H1 (cell line): ENCODE data around the gene SPTAN1. TPM values are rescaled to one million over a fixed set of nuclear protein-coding genes. Genes with fewer than 3 reads are reported as not detected.

ENCODE experiments used
- ATF2 ChIP-seq: IDR thresholded peaks from 2 replicates; pipeline ENCODE4 v1.6.1; 2012; ENCODE audit warnings: low read length, inconsistent platforms
- CHD7 ChIP-seq: fragments of 300-600 bp; sonication (generic); IDR thresholded peaks from 2 replicates; pipeline ENCODE4 v1.7.1; 2012; ENCODE audit warnings: low read length, moderate library complexity, mild to moderate bottlenecking, inconsistent platforms; ENCODE audit not compliant: insufficient replicate concordance
- FOSL1 ChIP-seq: IDR thresholded peaks from 2 replicates; pipeline ENCODE4 v1.6.1; 2011; ENCODE audit warnings: mild to moderate bottlenecking, low read depth, low read length, moderate library complexity; ENCODE audit not compliant: insufficient read depth
- POLR2A ChIP-seq, 2 experiments: IDR thresholded peaks; 1 replicate in 1 of 2; 2 replicates in 1 of 2; pipeline ENCODE4 v1.6.1; 2011; ENCODE audit warnings: low read depth in 2 of 2, low read length in 2 of 2, mild to moderate bottlenecking in 2 of 2; ENCODE audit errors: control extremely low read depth in 1 of 2
- POLR2AphosphoS5 ChIP-seq: IDR thresholded peaks from 2 replicates; pipeline ENCODE4 v1.6.1; 2011; ENCODE audit warnings: low read depth, low read length
- SUZ12 ChIP-seq: fragments of 200-600 bp; sonication (generic); IDR thresholded peaks from 2 replicates; pipeline ENCODE4 v1.6.1; 2012; ENCODE audit warnings: mild to moderate bottlenecking, inconsistent platforms, low read length, moderate library complexity, mixed read lengths
- TEAD4 ChIP-seq: IDR thresholded peaks from 2 replicates; pipeline ENCODE4 v1.6.1; 2012; ENCODE audit warnings: low read depth, low read length, inconsistent platforms, mixed read lengths
- polyA plus RNA-seq, 7 experiments: library from polyadenylated mRNA; depleted of rRNA in 3 of 7; stranded (reverse) in 5 of 7; unstranded in 2 of 7; fragments of >200 nt in 5 of 7; fragments of 200-250 nt in 2 of 7; gene quantifications; 1 replicate in 5 of 7; 2 replicates in 1 of 7; 4 replicates in 1 of 7; pipeline versions ENCODE4 v1.2.1 to v1.2.3, GENCODE V29; 2011 to 2013; ENCODE audit warnings: missing spikeins in 2 of 7, mixed read lengths in 2 of 7
- total RNA-seq: library from RNA; stranded (reverse); fragmentation: NEBNext Ultra II Directional; extraction: Animal tissue kit (Norgen Biotek cat#: 25700); gene quantifications from 2 replicates; pipeline ENCODE4 v1.2.1, GENCODE V29; 2021
- TF ChIP-seq, protein P1 (sequence below): IDR thresholded peaks from 2 replicates; pipeline ENCODE4 v1.6.1; 2012; ENCODE audit warnings: inconsistent platforms

Gene SPTAN1
- total and polyA plus RNA-seq, 2 of the 8 experiments (the other 6 are each of a cell fraction or from before 2014, with no cell fraction given): 182 to 216 TPM

GRCh38 chr9:128632066-128632465 is 79.7 kb downstream of the SPTAN1 start (continued):
- TF ChIP-seq, protein P1, sequence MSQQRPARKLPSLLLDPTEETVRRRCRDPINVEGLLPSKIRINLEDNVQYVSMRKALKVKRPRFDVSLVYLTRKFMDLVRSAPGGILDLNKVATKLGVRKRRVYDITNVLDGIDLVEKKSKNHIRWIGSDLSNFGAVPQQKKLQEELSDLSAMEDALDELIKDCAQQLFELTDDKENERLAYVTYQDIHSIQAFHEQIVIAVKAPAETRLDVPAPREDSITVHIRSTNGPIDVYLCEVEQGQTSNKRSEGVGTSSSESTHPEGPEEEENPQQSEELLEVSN: no peak
- TF ChIP-seq POLR2AphosphoS5 (no peak), CHD7 (no peak), TEAD4 (no peak), ATF2 (no peak), FOSL1 (no peak), POLR2A (IDR thresholded peaks at IDR 0.05; ENCODE audit: control extremely low read depth in 1 of 2, low read depth in 2 of 2, low read length in 2 of 2) (no peak), SUZ12 (no peak)
